Osteocyte (in vitro differentiated cells): Measurements from ENCODE around the gene MAP3K3. TPM values are rescaled to one million over a fixed set of nuclear protein-coding genes. Genes with fewer than 3 reads are reported as not detected.

Experiments used
- DNase-seq: peaks from one replicate; pipeline ENCODE4 v3.0.0; 2021; ENCODE audit warnings: mixed read lengths; ENCODE audit not compliant: unreplicated experiment; ENCODE audit errors: extremely low spot score
- H3K27ac Mint-ChIP-seq: one replicate; pipeline ENCODE4 v1.8.0; 2021; ENCODE audit warnings: mild to moderate bottlenecking, mixed read lengths; ENCODE audit not compliant: unreplicated experiment
- H3K27me3 Mint-ChIP-seq: one replicate; pipeline ENCODE4 v1.8.0; 2021; ENCODE audit warnings: mixed read lengths; ENCODE audit not compliant: unreplicated experiment
- H3K36me3 Mint-ChIP-seq: one replicate; pipeline ENCODE4 v1.8.0; 2021; ENCODE audit warnings: mixed read lengths; ENCODE audit not compliant: unreplicated experiment
- H3K4me1 Mint-ChIP-seq: one replicate; pipeline ENCODE4 v1.8.0; 2021; ENCODE audit warnings: mixed read lengths; ENCODE audit not compliant: unreplicated experiment
- H3K4me3 Mint-ChIP-seq: one replicate; pipeline ENCODE4 v1.8.0; 2021; ENCODE audit warnings: mild to moderate bottlenecking, moderate library complexity, mixed read lengths; ENCODE audit not compliant: unreplicated experiment
- H3K9me3 Mint-ChIP-seq: one replicate; pipeline ENCODE4 v1.8.0; 2021; ENCODE audit warnings: mixed read lengths; ENCODE audit not compliant: unreplicated experiment
- CTCF ChIP-seq: fragments of 200-600 bp; sonication (generic); IDR thresholded peaks from 2 replicates; pipeline ENCODE4 v1.5.0; 2021; ENCODE audit warnings: antibody characterized with exemption, mild to moderate bottlenecking, moderate library complexity
- long read RNA-seq: library from polyadenylated mRNA; unstranded; transcript quantifications from one replicate; pipeline ENCODE4 v2.0.0, GENCODE V29; 2021
- total RNA-seq: library from RNA; stranded (reverse); gene quantifications from 2 replicates; pipeline ENCODE4 v1.2.1, GENCODE V29; 2021

The MAP3K3 gene
- 41.0 and 41.7 TPM in 2 replicates for total RNA-seq
- long read RNA-seq, partial matches to known transcripts, result 5 of 10 reads
- long read RNA-seq, other reads (novel, unspliced or antisense), result 5 of 10 reads

- DNase-seq, result peak; percentile 100
- peak within 1 kb of the TSS; percentile 99 for H3K4me3 Mint-ChIP-seq
- peaks cover 4% of the 10 kb centered on the region for H3K27me3 Mint-ChIP-seq
- H3K36me3 Mint-ChIP-seq, result no peaks in the 10 kb centered on the region
- TF ChIP-seq CTCF, result peak; percentile 27
- peaks cover 37% of the 10 kb centered on the region for H3K4me1 Mint-ChIP-seq
- no peaks in the 10 kb centered on the region for H3K9me3 Mint-ChIP-seq
- peak within 1 kb of the TSS; percentile 90 for H3K27ac Mint-ChIP-seq
These were observed at the start of gene MAP3K3 for GRCh38 chr17:63621684-63622573. Gene MAP3K3, plus strand, starts transcription at chr17:63622417. Its CDS starts 343 bp downstream, at chr17:63622760.

GRCh38 chr17:63573634-63574033 is 48.6 kb upstream of the MAP3K3 start:
- no peaks in the 10 kb centered on the region for H3K27me3 Mint-ChIP-seq
- H3K4me1 Mint-ChIP-seq, result peaks cover 1% of the 10 kb centered on the region
- no peak overlapping the region for H3K4me3 Mint-ChIP-seq
- no peaks in the 10 kb centered on the region for H3K9me3 Mint-ChIP-seq
- DNase-seq, result no peak
- peak; percentile 44 for TF ChIP-seq CTCF
- peaks cover 2% of the 10 kb centered on the region for H3K36me3 Mint-ChIP-seq
- H3K27ac Mint-ChIP-seq, result no peak overlapping the region

GRCh38 chr17:63578027-63578768 is 44.0 kb upstream of the MAP3K3 start:
- Mint-ChIP-seq H3K36me3 (peaks cover 28% of the 10 kb centered on the region), H3K27me3 (no peaks in the 10 kb centered on the region), H3K27ac (no peak overlapping the region), H3K9me3 (no peaks in the 10 kb centered on the region), H3K4me1 (no peaks in the 10 kb centered on the region), H3K4me3 (no peak overlapping the region)
- DNase-seq, result no peak
- no peak for TF ChIP-seq CTCF

GRCh38 chr17:63578769-63579111 is 43.5 kb upstream of the MAP3K3 start:
- no peaks in the 10 kb centered on the region for H3K27me3 Mint-ChIP-seq
- TF ChIP-seq CTCF, result no peak
- H3K9me3 Mint-ChIP-seq, result no peaks in the 10 kb centered on the region
- peaks cover 31% of the 10 kb centered on the region for H3K36me3 Mint-ChIP-seq
- DNase-seq, result no peak
- no peaks in the 10 kb centered on the region for H3K4me1 Mint-ChIP-seq
- H3K27ac Mint-ChIP-seq, result peak overlapping the region; percentile 48
- no peak overlapping the region for H3K4me3 Mint-ChIP-seq

GRCh38 chr17:63579633-63580032 is 42.6 kb upstream of the MAP3K3 start:
- no peak for TF ChIP-seq CTCF
- DNase-seq, result no peak
- peak overlapping the region; percentile 33 for H3K27ac Mint-ChIP-seq
- peaks cover 32% of the 10 kb centered on the region for H3K36me3 Mint-ChIP-seq
- H3K4me3 Mint-ChIP-seq, result no peak overlapping the region
- H3K4me1 Mint-ChIP-seq, result no peaks in the 10 kb centered on the region
- no peaks in the 10 kb centered on the region for H3K27me3 Mint-ChIP-seq
- no peaks in the 10 kb centered on the region for H3K9me3 Mint-ChIP-seq
